T-helper 2 cell (primary cell): Measurements from ENCODE around the gene ITGA7.

Experiments used
- DNase-seq, 5 experiments: peaks; one replicate each; pipeline versions ENCODE4 v3.0.0 to v3.0.0-alpha.2; 2012 to 2022
- total RNA-seq, 2 donors: gene quantifications; one replicate each; lab custom pipeline; 2026; lab: John Stamatoyannopoulos, UW

The ITGA7 gene
- 2.0 to 2.5 reads per million in 2 donors for total RNA-seq

GRCh38 chr12:55707841-55708694 is at the start of gene ITGA7:
ITGA7 (minus strand) TSS chr12:55707904; CDS start chr12:55707682, 222 bp downstream.
- DNase-seq: peak; percentile 32 to 55 (median 42)

GRCh38 chr12:55755246-55755645 is 47.5 kb upstream of the ITGA7 start:
- no peak for DNase-seq

- no peak for DNase-seq
These were observed 40.7 kb upstream of the ITGA7 start for GRCh38 chr12:55748230-55748993.

GRCh38 chr12:55746913-55747231 is 39.2 kb upstream of the ITGA7 start:
- DNase-seq: no peak

GRCh38 chr12:55746174-55746912 is 38.6 kb upstream of the ITGA7 start:
- DNase-seq: no peak

GRCh38 chr12:55745361-55746173 is 37.9 kb upstream of the ITGA7 start:
- no peak for DNase-seq

GRCh38 chr12:55744340-55745030 is 36.8 kb upstream of the ITGA7 start:
- DNase-seq: no peak

- peak in 4 of 5 experiments; percentile 19 to 79 (median 41) for DNase-seq
These were observed 36.0 kb upstream of the ITGA7 start for GRCh38 chr12:55743406-55744339.

- DNase-seq: peak; percentile 56 to 83 (median 62)
These were observed 35.2 kb upstream of the ITGA7 start, which contains the start of gene GDF11 for GRCh38 chr12:55742719-55743405. GDF11 (plus strand) TSS chr12:55743122; CDS start chr12:55743317, 195 bp downstream.

- no peak for DNase-seq
These were observed 34.4 kb upstream of the ITGA7 start for GRCh38 chr12:55741931-55742680.

- DNase-seq: no peak
These were observed 31.3 kb upstream of the ITGA7 start for GRCh38 chr12:55739025-55739378.

- DNase-seq: peak; percentile 27 to 93 (median 60)
These were observed 30.7 kb upstream of the ITGA7 start for GRCh38 chr12:55738123-55739024.

GRCh38 chr12:55737581-55738122 is 29.9 kb upstream of the ITGA7 start:
- DNase-seq: no peak

GRCh38 chr12:55736780-55737580 is 29.3 kb upstream of the ITGA7 start:
- peak in 3 of 5 experiments; percentile 30 to 69 (median 39) for DNase-seq

GRCh38 chr12:55736076-55736475 is 28.4 kb upstream of the ITGA7 start:
- DNase-seq: no peak

- no peak for DNase-seq
These were observed 26.9 kb upstream of the ITGA7 start for GRCh38 chr12:55734595-55734994.

- no peak for DNase-seq
These were observed 26.2 kb upstream of the ITGA7 start for GRCh38 chr12:55733858-55734257.
